CD4-positive, alpha-beta T cell treated with Interleukin-1 beta for 1 hour (primary cell): ENCODE measurements around the gene ASAP2.

Experiments
- DNase-seq, 2 donors: peaks; one replicate each; pipeline ENCODE4 v3.0.0-alpha.2; 2020 to 2022

Gene ASAP2

DNA sequence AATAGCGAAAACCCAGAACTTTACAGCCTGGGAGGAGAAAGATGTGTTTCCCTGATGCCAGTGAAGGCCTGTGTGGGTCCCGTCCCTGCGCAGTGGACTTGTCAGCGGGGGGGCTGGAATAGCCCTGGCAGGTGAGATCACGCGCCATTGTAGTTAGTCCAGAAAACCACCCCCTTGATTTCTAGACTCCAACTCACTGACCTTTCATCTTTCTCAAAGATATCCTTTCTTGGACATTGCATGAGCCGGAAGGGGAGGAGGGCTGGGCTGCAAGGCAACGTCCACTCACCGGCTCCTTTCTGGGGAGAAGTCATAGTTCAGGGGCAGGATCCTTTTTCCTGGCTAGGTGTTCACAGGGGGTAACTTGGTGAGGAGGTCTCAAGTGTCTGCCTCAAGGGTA is 22.3 kb upstream of the ASAP2 start:
- no peak for DNase-seq

DNA sequence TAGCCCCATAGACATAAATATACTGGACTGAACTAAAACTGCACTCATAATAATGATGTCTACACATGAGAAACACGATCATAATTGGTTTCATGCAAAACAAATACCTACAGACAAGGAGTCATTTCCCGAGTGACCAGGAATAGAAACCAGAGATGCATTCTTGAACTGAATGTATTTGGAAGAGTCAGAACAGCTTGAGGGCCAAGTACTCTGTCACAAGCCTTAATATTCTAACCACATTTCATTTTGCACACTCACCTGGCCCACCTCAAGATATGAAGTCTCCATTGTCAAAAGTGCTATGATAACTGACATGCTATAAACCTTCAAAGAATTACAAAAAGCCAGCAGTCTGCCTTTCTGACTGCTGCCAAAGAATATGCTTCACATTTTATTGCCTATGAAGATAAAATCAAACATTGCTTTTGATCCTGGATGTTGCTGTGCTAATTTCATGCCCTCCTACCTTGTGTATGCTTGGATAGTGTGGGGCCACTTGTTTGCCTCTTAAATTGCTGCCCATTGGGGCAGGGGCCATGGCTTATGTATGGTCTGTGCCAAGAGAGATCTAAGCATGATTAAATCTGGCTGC is 18.9 kb upstream of the ASAP2 start:
- DNase-seq: no peak

DNA sequence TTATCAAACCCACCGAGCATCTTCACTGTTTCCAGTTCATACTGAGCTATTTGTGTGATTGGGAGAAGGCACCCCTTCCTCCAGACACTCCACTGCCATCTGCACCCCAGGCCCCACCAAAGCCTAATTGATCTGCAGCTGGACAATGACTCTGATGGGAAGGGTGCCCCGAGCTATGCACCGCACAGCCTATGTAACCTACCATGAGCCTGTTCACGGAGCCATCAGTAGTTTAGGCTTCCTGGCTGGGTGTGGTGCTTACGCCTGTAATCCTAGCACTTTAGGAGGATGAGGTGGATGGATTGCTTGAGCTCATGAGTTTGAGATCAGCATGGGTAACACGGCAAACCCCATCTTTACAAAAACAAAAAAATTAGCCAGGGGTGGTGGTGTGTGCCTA is 17.8 kb upstream of the ASAP2 start:
- no peak for DNase-seq

- no peak for DNase-seq
Measured at GRCh38 chr2:9189901-9190300, 16.7 kb upstream of the ASAP2 start.

GRCh38 chr2:9191041-9191481 is 15.6 kb upstream of the ASAP2 start:
- DNase-seq: no peak

DNA sequence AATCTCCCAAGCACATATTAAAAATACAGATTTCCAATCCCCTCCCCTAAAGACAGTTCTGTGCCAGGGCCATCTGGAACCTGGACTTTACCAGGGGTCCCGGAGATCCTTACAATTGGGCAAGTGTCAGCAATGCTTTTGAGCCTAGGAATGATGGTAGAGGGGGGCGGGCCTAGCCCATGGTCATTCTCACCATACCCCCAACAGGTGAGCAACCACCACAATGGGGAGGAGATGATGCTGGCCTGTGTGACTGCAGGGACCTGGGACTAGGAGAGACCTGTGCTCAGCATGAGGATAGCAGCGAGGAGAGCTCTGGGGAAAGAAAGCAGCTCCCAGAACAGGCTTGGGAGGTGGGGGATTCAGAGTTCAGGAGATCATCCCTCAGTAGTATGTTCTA is 13.9 kb upstream of the ASAP2 start:
- no peak for DNase-seq

- no peak for DNase-seq
Measured at GRCh38 chr2:9194352-9194751, 12.3 kb upstream of the ASAP2 start.

DNA sequence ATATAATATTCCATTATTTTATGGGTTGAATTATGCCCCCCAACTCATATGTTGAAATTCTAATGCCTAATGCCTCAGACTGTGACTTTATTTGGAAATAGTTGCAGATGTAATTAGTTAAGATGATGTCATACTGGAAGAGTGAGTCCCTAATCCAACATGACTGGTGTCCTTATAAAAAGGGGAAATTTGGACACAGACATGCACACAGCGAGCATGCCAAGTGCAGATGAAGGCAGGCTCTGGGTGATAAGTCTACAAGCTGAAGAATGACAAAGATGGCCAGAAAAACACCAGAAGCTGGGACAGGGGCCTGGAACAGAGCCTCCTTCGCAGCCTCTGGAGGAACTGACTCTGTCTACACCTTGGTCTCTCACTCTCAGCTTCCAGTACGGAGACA is 10.0 kb upstream of the ASAP2 start:
- DNase-seq: no peak

- DNase-seq: no peak
Measured at GRCh38 chr2:9197916-9198315, 8.7 kb upstream of the ASAP2 start.

DNA sequence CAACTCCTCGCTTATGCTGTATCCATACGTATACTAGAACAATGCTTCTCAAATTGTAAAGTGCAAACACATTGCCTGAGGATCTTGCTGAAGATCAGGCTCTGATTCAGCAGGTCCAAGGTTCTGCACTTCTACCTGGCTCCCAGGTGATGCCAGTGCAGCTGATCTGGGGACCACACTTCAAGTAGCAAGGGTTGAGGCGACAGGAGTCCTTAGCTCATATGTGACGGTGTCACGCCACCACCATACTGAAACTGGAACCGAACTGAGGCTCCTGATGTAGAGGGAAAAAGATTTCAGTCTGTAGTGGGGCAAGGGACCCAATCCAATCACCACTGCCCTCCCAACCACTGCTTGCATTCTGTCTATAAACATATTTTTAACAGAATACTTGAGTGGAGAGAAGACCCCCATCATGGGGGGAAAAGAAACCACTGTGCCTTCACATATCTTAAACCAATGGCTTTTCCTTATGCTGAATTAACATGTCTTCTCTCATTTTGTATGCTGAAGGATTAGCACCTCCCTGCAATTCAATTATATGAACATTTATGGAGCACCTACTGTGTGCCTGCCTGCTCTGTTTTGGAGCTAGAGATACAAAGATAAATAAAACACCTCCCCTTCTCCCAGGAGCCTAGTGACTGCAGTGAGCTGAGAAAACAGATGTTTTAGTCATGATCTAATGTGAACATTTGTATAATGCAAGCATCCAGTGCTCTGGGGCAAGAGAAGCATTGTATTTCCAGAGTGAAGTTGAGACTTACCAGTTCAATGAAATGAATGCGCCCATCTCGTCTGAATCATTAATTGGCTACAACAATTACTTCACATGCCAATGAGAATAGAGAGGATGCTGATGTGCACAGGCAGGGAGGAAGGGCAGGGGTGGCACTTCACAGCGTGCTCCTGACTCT is 6.6 kb upstream of the ASAP2 start:
- no peak for DNase-seq

GRCh38 chr2:9200633-9201015 is 6.0 kb upstream of the ASAP2 start:
- no peak for DNase-seq

GRCh38 chr2:9201185-9201891 is 5.3 kb upstream of the ASAP2 start:
- no peak for DNase-seq

GRCh38 chr2:9203006-9203405 is 3.6 kb upstream of the ASAP2 start:
- DNase-seq: no peak

DNA sequence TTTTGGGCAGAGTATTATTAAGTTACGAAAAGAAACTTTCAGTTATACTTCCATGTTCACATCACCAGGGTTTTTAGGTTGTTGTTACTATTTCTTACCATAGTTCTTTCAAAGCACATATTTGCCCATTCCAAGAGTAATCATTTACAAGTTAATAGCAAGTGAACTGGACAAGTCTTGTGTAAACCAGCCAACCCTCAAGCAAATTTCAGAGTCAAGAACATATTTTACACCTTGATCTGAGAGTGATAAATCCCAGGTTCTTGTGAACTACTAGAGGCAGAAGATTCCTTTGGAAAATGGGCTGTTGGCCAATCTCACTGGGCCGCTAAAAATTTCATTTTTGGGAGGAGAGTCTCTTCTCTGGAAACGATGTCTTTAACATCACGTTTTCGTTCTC is 2.7 kb upstream of the ASAP2 start:
- no peak for DNase-seq

DNA sequence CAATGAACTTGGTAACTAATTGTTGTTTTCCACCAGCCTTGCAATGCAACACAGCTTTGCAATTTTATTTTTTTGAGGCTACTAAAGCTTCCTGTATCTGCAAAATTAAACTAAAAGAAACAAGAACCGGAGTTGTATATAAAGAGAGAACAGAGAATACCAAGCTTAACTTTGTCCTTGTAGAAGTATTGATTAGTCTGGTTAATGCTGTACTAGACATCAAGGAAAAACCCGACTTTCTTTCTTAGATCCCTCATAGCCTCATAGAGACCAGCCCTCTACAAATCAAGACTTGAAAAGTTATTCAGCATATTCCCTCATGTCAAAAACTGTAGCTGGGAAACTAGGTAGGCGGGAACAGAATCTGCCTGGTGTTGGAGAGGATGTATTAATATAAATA is 1.7 kb upstream of the ASAP2 start:
- no peak for DNase-seq

- no peak for DNase-seq
Measured at GRCh38 chr2:9205486-9205885, 1.1 kb upstream of the ASAP2 start.

DNA sequence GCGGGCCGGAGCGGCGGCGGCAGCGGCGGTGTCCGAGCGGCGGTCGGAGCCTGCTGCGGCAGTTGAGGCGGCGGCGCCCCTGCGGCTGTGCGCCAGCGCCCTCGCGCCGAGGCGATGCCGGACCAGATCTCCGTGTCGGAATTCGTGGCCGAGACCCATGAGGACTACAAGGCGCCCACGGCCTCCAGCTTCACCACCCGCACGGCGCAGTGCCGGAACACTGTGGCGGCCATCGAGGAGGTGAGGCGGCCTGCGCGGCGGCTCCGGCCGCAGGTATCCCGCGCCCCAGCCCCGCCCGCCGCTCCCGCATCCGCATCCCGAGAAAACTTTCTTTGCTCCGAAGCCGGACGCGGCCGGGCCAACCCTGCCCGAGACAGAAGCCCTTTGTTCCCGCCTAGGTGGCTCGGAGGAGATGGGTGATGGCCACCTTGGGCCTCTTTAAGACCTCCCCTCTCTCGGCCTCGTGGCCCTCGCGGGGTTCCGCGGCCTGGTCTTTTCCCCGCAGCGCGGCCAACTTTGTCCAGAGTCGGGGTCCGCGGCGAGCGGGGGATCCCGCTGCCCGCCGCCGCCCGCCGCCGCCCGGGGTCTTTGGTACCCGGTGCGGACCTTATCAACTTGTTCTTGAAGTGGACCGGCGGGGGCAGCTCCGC is 504 bp downstream of the ASAP2 start:
- no peak for DNase-seq

GRCh38 chr2:9207641-9208311 is 1.2 kb downstream of the ASAP2 start:
- DNase-seq: no peak

GRCh38 chr2:9208875-9209274 is 2.3 kb downstream of the ASAP2 start:
- no peak for DNase-seq

- DNase-seq: no peak
Measured at GRCh38 chr2:9210030-9210429, 3.4 kb downstream of the ASAP2 start.

DNA sequence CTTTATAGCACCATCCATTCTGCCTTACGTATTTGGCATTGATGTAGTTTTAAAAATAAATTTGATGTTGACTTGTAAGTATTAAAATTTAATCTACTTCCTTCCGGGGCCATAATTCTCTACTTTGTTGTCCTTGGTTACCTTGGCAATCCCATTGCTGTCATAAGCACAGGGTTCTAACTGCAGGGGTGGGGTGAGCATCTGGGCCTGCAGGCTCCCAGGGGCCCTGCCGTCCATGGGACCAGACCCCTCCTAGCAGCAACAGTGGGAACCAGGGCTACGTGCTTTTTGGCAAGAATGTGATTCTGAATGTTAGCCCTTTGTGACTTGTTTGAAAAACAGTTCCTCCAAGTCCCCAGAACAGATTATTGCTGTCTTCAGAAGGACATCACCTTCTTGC is 4.9 kb downstream of the ASAP2 start:
- no peak for DNase-seq

- DNase-seq: no peak
Measured at GRCh38 chr2:9212010-9212635, 5.5 kb downstream of the ASAP2 start.
